ENCODE data around the gene DOC2B. TPM values are rescaled to one million over a fixed set of nuclear protein-coding genes. Genes with fewer than 3 reads are reported as not detected.
A peak's percentile ranks its signal among the peaks of the same experiment; 100 is the strongest.
"Not testable (repeated sequence)": the region's sequence is repeated elsewhere in the genome, so short reads cannot be mapped to it uniquely, and the experiment has no call there.

Gene DOC2B
- total and polyA plus RNA-seq, 8 donors, result 4.3 to 25.1 (median 11.1) TPM

DNA sequence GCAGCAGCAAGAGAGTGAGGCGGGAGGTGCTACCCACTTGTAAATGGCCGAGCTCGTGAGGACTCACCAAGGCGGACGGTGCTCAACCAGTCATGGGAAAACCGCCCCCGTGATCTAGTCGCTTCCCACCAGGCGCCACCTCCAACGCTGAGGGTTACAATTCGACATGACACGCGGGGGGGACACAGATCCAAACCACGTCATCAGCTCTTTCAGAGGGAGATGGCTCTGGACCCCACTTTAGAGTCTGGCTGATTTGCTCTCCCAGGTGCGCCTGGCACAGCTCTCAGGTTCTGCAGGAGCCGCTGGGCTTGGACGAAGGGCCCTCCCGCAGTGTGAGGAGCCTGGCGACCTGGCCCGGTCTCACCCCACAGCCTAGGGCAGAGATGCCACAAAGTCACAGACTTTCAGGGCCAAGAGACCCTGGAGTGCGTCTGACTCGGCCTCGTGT is 21.1 kb upstream of the DOC2B start:
- no peak overlapping the region for H3K27ac ChIP-seq
- H3K9me3 ChIP-seq, result no peaks in the 10 kb centered on the region
- WGBS, 2 donors, result 75 to 82% methylated on average over 23 of the region's 23 CpGs
- ATAC-seq (peak in 2 of 4 donors; percentile 1 to 2), DNase-seq (peak in 1 of 6 donors; percentile 58), FAIRE-seq (no peak)
- H3K4me3 ChIP-seq, result no peak overlapping the region
- TF ChIP-seq CTCF (IDR thresholded peaks at IDR 0.05), result no peak
- H3K4me1 ChIP-seq, result peaks cover 0 to 22% (median 0%) of the 10 kb centered on the region in 3 donors
- no peaks in the 10 kb centered on the region for H3K36me3 ChIP-seq
- H3K27me3 ChIP-seq, result no peaks in the 10 kb centered on the region
- intact Hi-C loops (cut with DNase I), result no loop called here

- H3K9me3 ChIP-seq; intact Hi-C loops (cut with DNase I); H3K27ac ChIP-seq; H3K27me3 ChIP-seq; FAIRE-seq; H3K36me3 ChIP-seq; ATAC-seq; H3K4me3 ChIP-seq: not testable (repeated sequence)
- peaks cover 0 to 22% (median 0%) of the 10 kb centered on the region in 3 donors for H3K4me1 ChIP-seq
- 37 to 40% methylated on average over 10 of the region's 13 CpGs for WGBS, 2 donors
- peak in 1 of 6 donors; percentile 40 for DNase-seq
Measured at GRCh38 chr17:201736-202135, 20.3 kb upstream of the DOC2B start.

DNA sequence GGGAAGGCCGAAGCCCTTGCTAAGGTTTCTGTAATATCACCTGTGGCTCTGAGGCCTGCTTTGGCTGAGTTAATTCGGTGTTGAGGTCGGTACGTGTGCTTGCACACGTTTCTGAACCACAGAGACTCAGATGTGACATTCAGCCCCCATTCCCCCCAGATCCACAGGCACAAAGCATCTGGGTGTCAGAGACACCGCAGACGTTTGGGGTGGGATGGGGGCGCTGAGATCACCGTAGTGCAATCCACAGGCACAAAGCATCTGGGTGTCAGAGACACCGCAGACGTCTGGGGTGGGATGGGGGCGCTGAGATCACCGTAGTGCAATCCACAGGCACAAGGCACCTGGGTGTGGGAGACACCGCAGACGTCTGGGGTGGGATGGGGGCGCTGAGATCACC is 19.8 kb upstream of the DOC2B start:
- ATAC-seq; H3K36me3 ChIP-seq; H3K9me3 ChIP-seq; intact Hi-C loops (cut with DNase I); H3K4me3 ChIP-seq; FAIRE-seq; H3K27me3 ChIP-seq: not testable (repeated sequence)
- Histone ChIP-seq H3K27ac (peak overlapping the region in 1 of 4 donors; percentile 57), H3K4me1 (peaks cover 0 to 22% (median 0%) of the 10 kb centered on the region in 3 donors)
- 69 to 70% methylated on average over 11 to 13 of the region's 16 CpGs for WGBS, 2 donors
- peak in 2 of 6 donors; percentile 6 to 42 for DNase-seq

DNA sequence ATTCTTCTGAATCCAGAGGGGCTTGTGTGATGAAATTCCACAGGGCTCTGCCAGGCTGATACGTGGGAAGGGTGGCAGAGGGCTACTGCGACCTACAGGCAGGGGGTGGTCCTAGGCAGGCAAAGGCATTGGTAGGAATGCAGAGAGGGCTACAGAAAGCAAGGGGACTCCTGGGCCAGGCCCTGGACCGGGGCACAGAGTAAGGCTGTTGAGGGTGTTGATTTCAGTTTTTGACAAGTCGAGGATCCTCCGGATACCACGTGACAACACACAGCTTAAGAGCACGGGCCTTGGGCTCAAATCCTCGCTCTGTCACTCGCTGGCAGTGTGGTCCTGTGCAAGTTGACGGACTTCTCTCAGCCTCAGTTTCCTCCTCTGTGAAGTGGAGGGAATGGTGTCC is 19.1 kb upstream of the DOC2B start:
- peak in 3 of 4 donors; percentile 7 to 23 (median 14) for ATAC-seq

DNA sequence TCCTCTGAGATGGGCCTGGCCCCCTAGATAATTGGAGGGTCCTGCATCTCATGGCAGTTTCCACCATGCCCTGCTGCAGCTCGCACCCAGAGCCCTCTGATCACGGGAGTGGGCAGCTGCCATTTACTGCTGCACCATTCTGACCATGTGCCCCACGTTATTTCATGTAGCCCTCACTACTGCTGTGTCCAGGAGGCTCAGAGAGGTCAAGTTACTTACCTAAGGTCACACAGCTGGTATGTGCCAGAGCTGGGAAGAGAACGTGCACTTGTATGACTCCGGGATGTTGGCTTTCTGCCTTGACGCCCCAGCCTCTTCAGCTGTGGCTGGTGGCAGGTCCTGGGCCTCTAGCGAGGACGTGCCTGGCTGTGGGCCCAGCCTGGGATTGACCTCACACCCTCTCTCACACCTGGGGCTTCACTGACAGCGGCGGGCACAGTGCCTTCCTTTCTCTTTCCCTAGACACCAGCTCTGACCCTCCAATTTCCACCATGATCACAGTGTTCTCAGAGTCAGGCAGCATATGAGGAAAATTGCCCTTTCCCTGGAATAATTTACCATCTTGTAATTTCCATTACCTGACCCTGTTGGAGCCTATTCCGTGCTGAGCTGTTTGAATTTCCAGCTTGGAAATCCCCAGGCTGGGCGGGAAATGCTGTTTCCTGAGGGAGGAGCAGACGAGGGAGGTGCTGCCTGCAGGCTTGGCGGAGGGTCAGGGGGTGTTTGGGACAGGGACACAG is 18.5 kb upstream of the DOC2B start:
- Histone ChIP-seq H3K4me3 (peak overlapping the region in 1 of 4 donors; percentile 8), H3K36me3 (no peaks in the 10 kb centered on the region), H3K4me1 (peaks cover 0 to 22% (median 0%) of the 10 kb centered on the region in 3 donors), H3K27ac (peak overlapping the region in 3 of 4 donors; percentile 10 to 69 (median 57)), H3K9me3 (no peaks in the 10 kb centered on the region), H3K27me3 (no peaks in the 10 kb centered on the region)
- DNase-seq (peak in 5 of 6 donors; percentile 73 to 80 (median 77)), ATAC-seq (peak; percentile 40 to 82 (median 72)), FAIRE-seq (no peak)
- intact Hi-C loops (cut with DNase I), result no loop called here
- 18 to 20% methylated on average over 14 of the region's 14 CpGs for WGBS, 2 donors
- TF ChIP-seq CTCF (IDR thresholded peaks at IDR 0.05), result no peak

More for the DNA sequence above, 19.1 kb upstream of the DOC2B start:
- DNase-seq, result peak in 1 of 6 donors; percentile 62
- Histone ChIP-seq H3K36me3 (no peaks in the 10 kb centered on the region), H3K9me3 (no peaks in the 10 kb centered on the region), H3K4me3 (peak overlapping the region in 1 of 4 donors; percentile 8), H3K27me3 (no peaks in the 10 kb centered on the region), H3K4me1 (peaks cover 0 to 22% (median 0%) of the 10 kb centered on the region in 3 donors), H3K27ac (peak overlapping the region in 2 of 4 donors; percentile 57 to 69)
- no peak for TF ChIP-seq CTCF (IDR thresholded peaks at IDR 0.05)
- FAIRE-seq, result no peak
- 31 to 52% methylated on average over 10 of the region's 10 CpGs for WGBS, 2 donors
- intact Hi-C loops (cut with DNase I), result no loop called here

- no peak for TF ChIP-seq CTCF (IDR thresholded peaks at IDR 0.05)
- Histone ChIP-seq H3K4me1 (peaks cover 1 to 27% (median 2%) of the 10 kb centered on the region in 3 donors), H3K27ac (peak overlapping the region in 2 of 4 donors; percentile 57 to 69), H3K4me3 (no peak overlapping the region), H3K27me3 (no peaks in the 10 kb centered on the region), H3K9me3 (no peaks in the 10 kb centered on the region), H3K36me3 (no peaks in the 10 kb centered on the region)
- WGBS, 2 donors, result 11 to 20% methylated on average over 8 of the region's 8 CpGs
- FAIRE-seq (no peak), DNase-seq (peak in 1 of 6 donors; percentile 56), ATAC-seq (peak in 1 of 4 donors; percentile 29)
- intact Hi-C loops (cut with DNase I), result no loop called here
Measured at GRCh38 chr17:199191-199604, 17.7 kb upstream of the DOC2B start.

- H3K9me3 ChIP-seq; H3K27me3 ChIP-seq; H3K27ac ChIP-seq; ATAC-seq; intact Hi-C loops (cut with DNase I); H3K36me3 ChIP-seq; H3K4me3 ChIP-seq: not testable (repeated sequence)
- H3K4me1 ChIP-seq, result peaks cover 4 to 35% (median 8%) of the 10 kb centered on the region in 3 donors
- FAIRE-seq (peak; percentile 32), DNase-seq (peak in 1 of 6 donors; percentile 37)
- WGBS, 2 donors, result 77 to 81% methylated on average over 15 of the region's 15 CpGs
Measured at GRCh38 chr17:198225-198624, 16.8 kb upstream of the DOC2B start.
